ENCODE measurements around the gene AGAP1. TPM values are rescaled to one million over a fixed set of nuclear protein-coding genes. Genes with fewer than 3 reads are reported as not detected.

Gene AGAP1
- polyA plus RNA-seq, 1 donor from 2014 or later = 17.4 TPM

- Histone ChIP-seq H3K4me3 (ENCODE audit: low read length) (no peak overlapping the region), H3K27ac (ENCODE audit: low read length) (no peak overlapping the region), H2AFZ (ENCODE audit: low read depth, low read length) (no peak overlapping the region), H3K9me2 (ENCODE audit: insufficient read depth, low read length) (no peaks in the 10 kb centered on the region), H3K79me2 (replicated peaks; ENCODE audit: insufficient read depth, low read length) (no peaks in the 10 kb centered on the region), H3K36me3 (ENCODE audit: insufficient read depth, low read length) (peaks cover 4% of the 10 kb centered on the region), H3F3A (ENCODE audit: insufficient read depth, low read length, poor library complexity, severe bottlenecking) (no peaks in the 10 kb centered on the region), H4K20me1 (ENCODE audit: insufficient read depth) (no peaks in the 10 kb centered on the region), H3K9me3 (ENCODE audit: low read length) (no peaks in the 10 kb centered on the region), H3K9ac (ENCODE audit: low read length) (no peak overlapping the region), H3K4me2 (ENCODE audit: low read length) (no peak overlapping the region), H3K27me3 (ENCODE audit: insufficient read depth, low read depth, low read length) (no peaks in the 10 kb centered on the region)
- TF ChIP-seq CTCF (IDR thresholded peaks at IDR 0.05; ENCODE audit: poor library complexity, severe bottlenecking) (no peak), POLR2AphosphoS5 (IDR thresholded peaks at IDR 0.05) (no peak)
Measured at GRCh38 chr2:235827585-235827992, 333.7 kb downstream of the AGAP1 start.

GRCh38 chr2:235829726-235830125 lies 335.9 kb downstream of the AGAP1 start:
- TF ChIP-seq TAF1 (IDR thresholded peaks at IDR 0.05; ENCODE audit: low read depth) = no peak
- no peak for TF ChIP-seq POLR2AphosphoS5 (IDR thresholded peaks at IDR 0.05)
- TF ChIP-seq RAD21 (conservative IDR thresholded peaks at IDR 0.05) = no peak
- TF ChIP-seq REST (IDR thresholded peaks at IDR 0.05; ENCODE audit: borderline replicate concordance) = no peak
- no peak for TF ChIP-seq CTCF (IDR thresholded peaks at IDR 0.05; ENCODE audit: poor library complexity, severe bottlenecking)
- no peak for TF ChIP-seq MXI1 (conservative IDR thresholded peaks at IDR 0.05; ENCODE audit: poor library complexity, severe bottlenecking)
- no peak for TF ChIP-seq SMC3 (conservative IDR thresholded peaks at IDR 0.05; ENCODE audit: poor library complexity)
- TF ChIP-seq EZH2 (IDR thresholded peaks at IDR 0.05; ENCODE audit: borderline replicate concordance, insufficient read depth, low read length, poor library complexity, severe bottlenecking) = no peak
- no peak for TF ChIP-seq EP300 (conservative IDR thresholded peaks at IDR 0.05; ENCODE audit: poor library complexity, severe bottlenecking)
- H3F3A ChIP-seq (ENCODE audit: insufficient read depth, low read length, poor library complexity, severe bottlenecking) = no peaks in the 10 kb centered on the region
- no peaks in the 10 kb centered on the region for H3K9me2 ChIP-seq (ENCODE audit: insufficient read depth, low read length)
- H3K27me3 ChIP-seq (ENCODE audit: insufficient read depth, low read depth, low read length) = no peaks in the 10 kb centered on the region
- H2AFZ ChIP-seq (ENCODE audit: low read depth, low read length) = no peak overlapping the region
- no peaks in the 10 kb centered on the region for H4K20me1 ChIP-seq (ENCODE audit: insufficient read depth)
- H3K4me3 ChIP-seq (ENCODE audit: low read length) = no peak overlapping the region
- H3K36me3 ChIP-seq (ENCODE audit: insufficient read depth, low read length) = peaks cover 4% of the 10 kb centered on the region
- no peaks in the 10 kb centered on the region for H3K79me2 ChIP-seq (replicated peaks; ENCODE audit: insufficient read depth, low read length)
- no peak overlapping the region for H3K9ac ChIP-seq (ENCODE audit: low read length)
- no peak overlapping the region for H3K27ac ChIP-seq (ENCODE audit: low read length)
- H3K9me3 ChIP-seq (ENCODE audit: low read length) = no peaks in the 10 kb centered on the region
- H3K4me2 ChIP-seq (ENCODE audit: low read length) = no peak overlapping the region

All from neural cell (in vitro differentiated cells).